Stimulated activated CD8-positive, alpha-beta memory T cell treated with anti-CD3 and anti-CD28 coated beads, Interleukin-4, amount 100 ng/mL, for 48 hours (primary cell): ENCODE measurements around the gene GABBR2.

Experiments used
- DNase-seq: peaks from one replicate; pipeline ENCODE4 v3.0.0-alpha.2; 2020

Gene GABBR2

DNA sequence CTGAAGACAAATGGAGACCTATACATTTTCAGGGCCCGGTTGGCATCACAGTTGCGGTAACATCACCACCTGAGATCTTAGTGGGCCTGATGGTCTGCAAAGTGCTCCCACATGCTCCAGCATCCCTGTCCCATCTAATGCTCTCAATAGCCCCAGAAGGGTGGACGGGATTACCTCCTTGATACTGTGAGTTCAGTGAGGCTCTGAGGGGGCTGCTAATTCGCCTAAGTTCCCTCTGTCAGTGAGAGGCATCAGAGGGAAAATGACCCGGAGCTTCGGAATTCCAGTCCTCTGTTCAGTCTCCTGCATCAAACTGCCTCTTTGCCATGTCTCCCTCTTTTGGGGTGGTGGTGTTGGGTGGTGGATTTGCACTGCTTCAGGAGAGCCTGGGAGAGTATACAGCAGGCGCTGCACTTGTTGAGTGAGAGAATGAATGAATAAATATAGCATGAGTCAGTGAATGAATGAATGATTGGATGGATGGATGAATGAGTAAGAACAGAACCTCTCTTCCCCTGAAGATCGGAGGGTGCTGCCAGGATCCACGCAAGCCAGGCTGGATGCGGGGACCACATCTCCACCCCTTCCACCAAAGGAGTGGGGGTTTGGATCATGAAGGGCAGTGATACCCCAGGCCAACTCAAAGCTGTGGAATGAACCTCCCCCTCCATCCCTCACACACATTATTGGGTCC is 141.0 kb downstream of the GABBR2 start:
- DNase-seq: no peak

DNA sequence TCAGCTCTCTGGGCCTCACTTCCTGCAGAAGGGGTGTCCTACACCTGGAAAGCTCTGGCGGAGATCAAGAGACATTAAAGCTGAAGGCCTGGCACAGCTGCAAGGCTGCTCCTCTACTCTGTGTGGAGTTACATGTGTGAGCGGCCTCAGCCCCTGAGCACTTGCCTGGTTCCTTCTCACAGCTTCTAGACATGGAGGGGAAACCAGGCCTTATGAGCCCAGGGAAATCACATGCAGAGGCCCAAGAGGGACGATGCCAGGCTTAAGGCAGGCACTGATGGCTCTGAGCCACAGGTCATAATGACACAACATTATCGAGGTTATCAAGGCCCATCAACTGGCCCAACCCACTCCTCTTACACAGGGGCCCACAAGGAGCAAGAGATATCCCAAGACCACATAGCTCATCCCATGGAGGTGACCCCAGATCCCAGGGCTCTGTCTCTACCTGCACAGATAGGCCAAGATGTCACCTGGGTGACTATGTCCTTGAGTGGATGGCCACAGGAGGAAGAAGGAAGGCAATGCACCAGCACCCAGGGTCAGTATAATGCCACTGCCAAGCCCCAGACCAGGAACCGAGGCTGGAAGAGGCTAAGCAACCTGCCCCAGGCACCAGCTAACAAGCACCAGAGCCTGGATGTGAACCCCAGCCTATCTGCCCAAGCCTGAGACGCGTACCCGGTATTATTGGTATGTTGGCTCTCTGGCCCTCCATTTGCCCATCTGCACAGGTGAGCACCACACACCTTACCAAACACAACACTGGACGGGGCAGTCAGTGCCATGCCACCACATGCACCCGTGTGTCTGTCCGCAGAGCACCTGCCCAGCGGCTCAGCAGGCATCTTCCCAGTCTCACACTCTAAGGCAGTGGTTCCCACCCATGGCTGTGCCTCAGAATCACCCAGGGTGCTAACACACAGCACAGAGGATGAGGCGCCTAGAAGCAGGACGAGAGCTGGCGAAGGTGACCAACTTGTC is 143.3 kb downstream of the GABBR2 start:
- no peak for DNase-seq

DNA sequence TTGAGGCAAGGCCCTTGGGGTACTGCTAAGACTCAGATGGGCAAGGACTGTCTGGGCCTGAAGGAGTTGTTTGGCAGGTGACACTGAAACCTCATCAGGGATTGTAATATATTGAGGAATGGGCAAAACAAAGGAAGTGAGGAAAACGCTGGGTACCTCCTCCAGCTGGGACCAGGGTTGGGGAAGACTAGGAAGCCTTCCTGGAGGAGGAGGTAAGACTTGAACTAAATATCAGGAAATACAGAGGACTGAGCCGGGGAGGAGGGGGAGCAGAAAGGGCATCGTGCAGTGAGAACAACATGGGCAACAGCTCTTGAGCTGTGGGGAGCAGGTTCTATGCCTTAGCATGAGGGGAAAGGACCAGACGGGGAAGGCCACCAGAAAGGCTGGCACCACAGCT is 144.0 kb downstream of the GABBR2 start:
- DNase-seq: no peak

DNA sequence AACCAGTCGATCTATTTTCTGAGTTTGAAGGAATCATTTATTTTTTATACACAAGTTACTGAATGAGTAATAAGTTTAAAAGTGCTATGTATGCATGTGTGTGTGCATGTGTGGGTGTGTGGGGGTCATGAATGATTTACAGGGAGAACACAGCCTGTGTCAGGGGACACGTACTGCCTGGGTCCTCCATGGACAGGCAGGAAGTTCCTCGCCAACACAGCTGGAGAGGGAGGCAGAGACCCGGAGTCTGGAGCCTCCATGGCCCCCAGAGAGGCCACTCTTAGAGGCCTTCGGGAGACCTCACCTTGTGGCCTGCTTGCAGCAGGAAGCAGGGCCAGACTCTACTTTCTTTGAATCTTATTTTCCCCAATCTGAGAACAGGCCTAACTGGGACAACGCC is 144.7 kb downstream of the GABBR2 start:
- no peak for DNase-seq

DNA sequence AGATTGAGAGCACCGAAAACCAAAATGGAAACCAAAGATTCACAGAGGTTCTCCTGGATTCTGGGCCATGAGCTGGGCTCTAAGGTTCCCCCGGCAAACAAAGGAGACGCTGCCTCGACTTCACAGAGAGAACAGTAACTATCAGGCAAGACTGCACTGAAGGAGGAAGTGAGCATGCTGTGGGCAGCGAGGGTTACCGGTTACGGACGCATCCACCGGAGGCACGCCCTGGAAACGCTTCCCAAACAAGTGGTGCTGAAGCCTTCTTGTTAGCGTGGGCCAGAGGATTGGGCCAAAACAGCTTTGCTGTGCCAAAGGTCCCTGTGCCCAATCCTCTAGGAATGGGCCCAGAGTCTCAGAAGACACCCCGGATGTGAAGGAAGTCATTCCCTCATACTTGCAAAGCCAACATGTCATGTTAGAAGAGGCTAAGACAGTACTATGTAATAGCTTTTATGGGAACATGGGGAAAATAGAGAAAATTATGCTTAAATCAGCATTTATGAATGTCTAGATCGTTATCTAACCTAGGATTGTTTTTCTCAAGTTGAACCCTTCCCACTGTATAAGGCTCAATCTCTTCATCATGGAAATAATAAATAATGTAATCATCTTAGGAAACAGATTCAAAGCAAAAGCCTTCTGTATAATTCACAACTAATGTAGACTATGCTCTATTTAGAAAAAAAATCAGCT is 145.4 kb downstream of the GABBR2 start:
- no peak for DNase-seq

DNA sequence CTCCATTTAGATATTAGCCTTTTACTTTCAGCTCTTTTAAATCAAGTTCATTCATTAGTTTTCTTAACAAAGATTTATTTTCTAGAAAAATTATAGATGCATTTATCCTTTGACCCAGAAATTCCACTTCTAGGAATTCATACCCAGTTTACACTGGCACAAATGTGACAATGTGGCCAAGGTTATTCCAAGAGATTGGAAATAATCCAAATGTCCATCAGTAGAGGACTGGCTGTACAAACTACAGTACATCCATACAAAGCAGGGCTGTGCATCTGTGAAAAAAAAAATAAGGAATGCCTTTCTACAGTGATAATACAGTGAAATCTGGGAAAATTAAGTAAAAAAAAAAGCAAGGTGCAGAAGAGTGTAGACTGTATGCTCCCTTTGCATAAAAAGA is 149.2 kb downstream of the GABBR2 start:
- DNase-seq: no peak

DNA sequence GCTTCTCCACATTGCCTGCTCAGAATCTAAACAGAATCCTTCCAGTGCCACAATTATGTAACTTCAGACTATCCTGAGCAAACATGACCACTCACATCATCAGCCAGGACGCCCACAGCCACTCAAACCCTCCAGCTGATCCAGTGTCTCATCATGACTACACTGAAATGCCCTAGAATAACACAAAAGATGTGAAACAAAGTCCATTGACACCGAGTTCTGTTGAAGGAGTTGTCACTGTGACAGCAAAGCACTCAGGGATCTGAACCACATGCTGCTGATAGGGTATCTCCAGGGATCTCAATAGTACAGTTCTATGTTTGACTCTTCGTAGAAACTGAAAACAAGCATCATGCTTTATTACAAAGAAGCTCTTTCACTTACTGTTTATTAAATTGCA is 150.2 kb downstream of the GABBR2 start:
- DNase-seq: no peak

DNA sequence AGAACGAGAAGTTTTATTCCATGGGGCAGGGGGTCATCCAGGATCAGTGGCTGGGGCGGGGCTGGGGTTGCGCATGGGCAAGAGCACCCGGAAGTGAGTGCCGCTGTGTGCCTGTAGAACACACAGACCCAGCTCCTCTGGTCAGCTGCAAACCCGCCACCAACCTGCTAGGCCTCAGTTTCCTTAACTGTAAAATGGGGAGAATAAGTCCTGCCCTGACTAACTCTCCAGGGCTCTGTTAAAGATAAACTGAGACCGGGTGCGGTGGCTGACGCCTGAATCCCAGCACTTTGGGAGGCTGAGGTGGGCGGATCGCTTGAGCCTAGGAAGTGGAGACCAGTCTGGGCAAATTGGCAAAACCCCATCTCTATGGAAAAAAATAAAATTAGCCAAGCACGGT is 152.2 kb downstream of the GABBR2 start:
- no peak for DNase-seq

DNA sequence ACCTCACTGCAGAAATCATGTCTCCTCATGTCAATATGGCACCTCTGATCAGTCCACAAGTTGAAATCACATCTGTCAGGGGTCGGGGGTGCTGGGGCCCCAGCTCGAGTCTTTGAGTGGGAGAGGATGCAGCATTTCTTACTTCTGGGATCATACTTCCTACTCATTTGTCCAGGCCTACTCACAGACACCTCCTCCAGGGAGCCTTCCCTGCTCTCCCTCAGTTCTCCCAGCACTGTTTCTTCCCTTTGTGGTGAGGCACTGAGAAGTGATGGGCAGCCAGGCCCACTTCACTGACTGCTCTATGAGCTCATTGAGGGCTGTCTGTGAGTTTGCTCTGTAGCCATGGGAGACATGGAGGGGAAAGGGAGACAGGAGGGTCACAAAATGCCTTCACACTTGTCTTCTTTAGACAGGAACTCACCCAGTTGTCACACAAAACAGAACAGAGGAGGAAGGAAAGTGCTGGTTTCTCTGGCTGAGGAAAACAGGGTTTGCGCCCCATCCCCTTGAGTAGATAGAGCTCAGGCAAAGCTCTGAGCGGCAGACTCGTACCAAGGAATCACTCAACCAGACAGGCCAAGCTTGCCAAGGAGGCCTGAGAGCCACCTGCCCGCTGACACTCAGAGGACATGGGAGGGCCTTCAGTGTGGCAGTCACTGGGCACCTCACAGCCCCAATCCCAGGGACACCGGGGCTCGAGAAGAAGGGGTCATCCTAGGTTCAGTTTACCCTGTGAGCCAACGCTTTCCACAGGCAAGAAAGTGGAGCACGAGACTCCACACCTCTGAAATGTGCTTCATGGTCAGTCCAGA is 152.9 kb downstream of the GABBR2 start:
- DNase-seq: no peak

DNA sequence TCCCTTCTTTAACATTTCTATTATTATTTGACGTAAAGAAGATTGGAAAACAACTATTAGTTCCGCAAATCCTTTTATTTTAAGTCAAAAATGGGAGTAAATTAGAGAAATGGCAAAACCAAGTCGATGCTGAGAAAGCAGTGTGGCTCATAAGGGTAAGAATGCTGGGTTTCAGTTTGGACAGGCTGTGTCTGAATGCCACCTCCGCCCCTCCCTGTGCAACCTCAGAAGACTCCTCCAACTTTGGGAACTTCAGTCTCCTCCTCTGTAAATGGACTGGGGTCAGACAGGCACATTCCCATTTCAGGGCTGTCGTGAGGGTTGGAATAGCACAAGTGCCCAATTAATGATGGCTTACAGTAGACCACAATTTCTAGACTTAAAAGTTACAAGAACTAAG is 154.0 kb downstream of the GABBR2 start:
- no peak for DNase-seq

DNA sequence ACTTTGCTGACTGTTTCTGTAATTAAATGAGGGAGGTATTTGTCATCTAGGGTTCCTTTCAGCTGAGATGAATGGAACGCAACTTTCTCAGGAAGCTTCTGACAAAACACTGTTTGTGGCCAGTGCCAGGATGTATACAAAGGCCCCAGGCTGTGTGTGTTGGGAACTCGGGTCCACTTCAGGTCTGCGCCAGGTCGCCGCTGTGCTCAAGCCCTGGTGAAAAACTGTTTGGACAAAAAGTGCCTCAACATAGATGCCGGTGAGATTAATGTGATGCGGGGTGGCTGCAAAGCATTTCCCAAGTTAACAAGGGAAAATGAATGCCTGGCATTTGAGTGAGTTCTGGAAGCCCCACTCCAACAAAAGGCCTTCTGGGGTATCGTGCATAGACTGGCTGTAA is 156.4 kb downstream of the GABBR2 start:
- no peak for DNase-seq

DNA sequence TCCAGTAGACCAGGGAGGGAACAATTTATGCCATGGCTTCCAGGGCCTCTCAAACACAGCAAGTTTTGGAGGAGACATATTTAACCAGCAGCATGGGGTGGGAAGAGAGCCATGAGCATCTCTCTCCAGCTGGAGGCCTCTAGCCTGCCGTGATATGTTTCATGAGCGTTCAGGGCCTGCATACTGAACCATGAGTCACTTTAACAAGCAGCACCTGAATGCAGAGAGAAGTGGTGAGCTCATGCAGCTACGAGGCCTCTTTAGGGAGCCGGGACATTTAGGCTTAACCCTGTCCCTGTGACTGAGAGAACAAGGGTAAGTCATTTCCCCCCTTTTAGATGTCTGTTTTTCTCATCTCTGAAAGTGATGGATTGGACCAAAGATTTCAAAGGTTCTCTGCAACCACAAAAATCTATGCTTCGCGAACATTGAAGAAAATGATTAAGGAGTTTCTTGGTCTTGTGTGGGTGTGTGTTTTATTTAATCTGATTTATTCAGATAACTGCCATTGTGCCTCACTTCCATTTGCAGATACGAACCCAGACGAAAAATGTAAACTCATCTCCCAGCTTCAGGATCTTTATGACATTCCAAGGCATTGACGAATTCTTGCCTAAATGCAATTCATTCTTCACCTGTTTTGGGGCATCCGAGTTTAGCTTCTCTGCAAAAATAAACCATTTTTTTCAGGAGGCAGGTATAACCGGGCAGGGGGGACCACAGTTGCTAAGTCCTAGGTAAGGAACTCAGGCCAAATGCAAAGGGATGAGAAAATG is 157.0 kb downstream of the GABBR2 start:
- no peak for DNase-seq

DNA sequence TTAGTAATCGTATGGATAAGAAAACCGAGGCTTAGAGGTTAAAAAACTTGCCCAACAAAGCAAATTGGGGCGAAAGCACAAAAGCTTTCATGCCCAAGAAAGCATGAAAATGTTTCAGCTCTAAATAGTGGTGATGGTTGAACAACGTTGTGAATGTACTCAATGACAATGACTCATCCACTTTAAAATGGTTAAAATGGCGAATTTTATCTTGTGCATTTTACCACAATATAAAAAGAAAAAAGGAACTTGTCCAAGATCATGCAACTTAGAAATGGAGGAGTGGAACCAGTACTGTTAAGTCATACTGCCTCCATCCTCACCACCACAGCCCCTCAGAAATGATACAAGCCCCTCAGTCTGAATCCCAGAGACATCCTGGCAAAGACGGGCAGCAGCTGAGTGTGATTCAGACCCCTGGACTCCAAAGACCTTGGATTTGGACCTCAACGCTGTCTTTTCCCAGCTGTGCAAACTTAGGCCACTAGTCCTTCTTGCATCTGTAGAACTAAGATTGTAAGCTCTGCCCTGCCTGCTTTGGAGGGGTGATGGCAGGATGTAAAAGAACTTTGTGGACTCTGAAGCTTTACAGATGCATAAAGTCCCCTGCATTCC is 158.4 kb downstream of the GABBR2 start:
- no peak for DNase-seq

DNA sequence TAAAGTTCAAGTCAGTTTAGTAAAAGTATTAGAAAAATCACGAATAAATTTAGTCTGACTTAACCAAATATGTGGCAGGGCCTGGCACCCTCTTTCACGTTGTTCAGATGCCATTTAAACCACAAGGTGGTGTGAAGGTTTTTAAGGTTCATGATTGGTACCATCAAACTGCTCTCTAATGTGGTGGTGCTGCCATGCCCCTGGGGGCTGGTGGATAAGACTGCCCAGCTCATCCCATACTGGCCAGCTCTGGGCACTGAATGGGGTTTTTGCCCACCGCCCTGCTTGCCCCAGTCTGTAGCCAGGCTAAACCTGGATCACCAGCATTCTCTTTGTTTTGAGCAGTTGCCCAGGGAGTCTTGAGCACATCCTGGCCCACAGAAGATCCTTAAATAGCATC is 159.3 kb downstream of the GABBR2 start:
- DNase-seq: no peak

DNA sequence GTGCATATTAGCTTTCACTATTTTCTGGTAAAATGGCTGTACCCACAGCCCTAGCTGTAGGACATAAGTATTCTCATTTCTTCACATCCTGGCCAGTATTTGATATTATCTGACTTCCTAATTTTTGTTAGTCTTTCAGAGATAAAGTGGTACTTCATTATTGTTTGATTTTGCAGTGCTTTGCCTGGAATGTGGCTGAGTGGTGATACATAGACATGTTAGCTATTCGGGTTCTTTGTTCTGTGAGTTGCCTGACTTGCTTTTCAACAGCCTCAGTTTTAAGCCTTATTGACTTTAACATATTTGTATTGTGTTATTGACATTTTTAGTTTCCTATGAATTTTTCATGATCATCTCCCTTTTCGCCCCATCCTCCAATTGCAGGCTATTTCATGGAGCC is 161.1 kb downstream of the GABBR2 start:
- DNase-seq: no peak

DNA sequence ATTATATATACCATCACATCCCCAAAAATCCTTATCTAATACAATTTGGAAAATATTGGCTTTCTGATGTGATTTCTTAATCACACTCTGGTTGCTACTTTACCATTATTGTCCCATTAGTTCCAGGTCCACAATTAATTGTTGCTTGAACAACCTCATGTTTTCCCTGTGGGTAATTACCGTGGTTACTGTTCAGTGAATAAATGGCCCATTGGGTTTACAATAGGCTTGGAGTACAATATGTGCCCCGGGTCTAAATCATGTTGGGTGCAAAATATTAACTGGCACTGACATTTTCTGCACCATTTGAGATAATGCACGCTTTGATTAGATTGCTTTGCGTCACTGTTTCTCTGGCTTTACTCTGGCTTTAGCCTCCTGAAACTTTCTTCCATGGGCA is 163.7 kb downstream of the GABBR2 start:
- no peak for DNase-seq

DNA sequence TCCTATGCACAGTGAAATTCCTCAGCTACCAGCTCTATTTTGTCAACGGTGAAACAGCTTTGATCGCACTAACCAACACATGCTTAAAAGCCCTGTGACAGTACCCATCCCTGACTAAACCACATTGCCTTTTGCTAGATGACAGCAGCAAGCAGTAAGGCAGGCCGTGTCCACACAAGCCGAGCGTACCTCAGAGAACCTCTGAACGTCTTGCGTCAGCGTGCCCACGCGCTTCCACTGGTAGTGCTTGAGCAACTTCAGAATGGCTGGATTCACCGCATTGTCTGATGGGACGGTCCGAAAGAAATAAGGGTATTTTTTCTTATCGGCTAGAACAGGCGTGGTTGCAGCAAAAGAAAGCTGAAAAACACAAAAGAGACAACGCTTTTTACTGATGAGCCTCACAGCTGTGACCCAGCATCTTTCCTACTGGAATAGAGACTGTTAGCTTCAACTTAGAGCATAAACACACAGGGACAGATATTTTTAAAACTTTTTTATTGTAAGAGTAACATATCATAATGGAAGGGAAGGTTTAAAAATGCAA is 167.0 kb downstream of the GABBR2 start:
- no peak for DNase-seq

DNA sequence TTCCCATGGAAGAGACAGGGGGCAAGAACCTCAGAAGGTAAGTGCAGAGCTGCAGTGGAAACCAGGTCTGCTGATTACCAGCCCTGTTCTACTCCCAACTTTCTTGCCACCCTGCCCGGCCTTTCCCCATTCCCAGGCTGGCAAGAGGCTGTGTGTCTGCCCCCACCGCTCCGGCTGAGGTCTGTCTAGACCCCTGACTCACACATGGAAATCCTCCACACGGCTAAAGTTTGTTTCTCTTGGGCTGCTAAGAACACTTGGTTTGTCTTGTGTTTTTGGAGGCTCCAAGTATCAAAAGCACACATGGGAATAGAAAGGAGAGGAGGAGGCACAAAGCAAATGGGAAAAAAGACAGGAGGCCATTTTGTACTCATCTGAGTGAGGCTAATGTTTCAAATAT is 168.3 kb downstream of the GABBR2 start:
- no peak for DNase-seq

DNA sequence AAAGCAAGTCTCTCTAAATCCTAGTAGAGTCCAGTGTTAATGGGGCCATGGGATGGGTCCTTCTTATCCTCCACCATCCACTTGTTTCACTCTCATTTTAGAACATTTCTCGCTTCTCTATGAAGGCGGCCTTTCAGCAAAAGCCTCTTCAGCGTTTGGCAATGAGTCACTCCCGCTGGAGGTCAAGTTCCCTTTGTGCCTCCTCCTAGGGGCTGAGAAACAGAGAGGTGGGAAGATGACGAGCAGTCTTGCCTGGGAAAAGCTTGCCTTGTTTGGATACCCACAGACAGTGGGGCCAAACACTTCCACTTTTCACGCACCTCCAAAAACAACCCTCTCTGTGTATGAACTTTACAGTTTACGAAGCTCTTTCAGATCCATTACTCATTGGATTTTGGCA is 168.8 kb downstream of the GABBR2 start:
- no peak for DNase-seq

DNA sequence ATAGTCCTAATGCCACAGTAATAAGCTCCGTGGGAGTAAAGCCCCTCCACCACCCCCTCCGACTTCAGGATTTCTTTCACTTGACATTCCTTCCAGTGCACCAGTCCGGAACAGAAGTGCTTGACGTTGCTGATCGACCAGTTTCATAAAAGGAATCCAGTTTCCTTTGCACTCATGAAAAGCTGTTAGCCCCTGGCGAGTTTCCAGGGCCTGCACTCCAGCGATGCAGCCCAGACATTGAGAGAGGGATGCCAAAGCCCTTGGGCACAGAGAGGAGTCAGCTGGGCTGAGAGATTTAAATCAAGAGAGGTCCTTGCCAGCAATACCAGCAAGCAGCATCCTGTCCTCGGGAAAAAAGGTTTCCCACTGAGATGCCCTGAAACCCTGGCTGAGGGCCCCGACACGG is 170.1 kb downstream of the GABBR2 start:
- DNase-seq: no peak

DNA sequence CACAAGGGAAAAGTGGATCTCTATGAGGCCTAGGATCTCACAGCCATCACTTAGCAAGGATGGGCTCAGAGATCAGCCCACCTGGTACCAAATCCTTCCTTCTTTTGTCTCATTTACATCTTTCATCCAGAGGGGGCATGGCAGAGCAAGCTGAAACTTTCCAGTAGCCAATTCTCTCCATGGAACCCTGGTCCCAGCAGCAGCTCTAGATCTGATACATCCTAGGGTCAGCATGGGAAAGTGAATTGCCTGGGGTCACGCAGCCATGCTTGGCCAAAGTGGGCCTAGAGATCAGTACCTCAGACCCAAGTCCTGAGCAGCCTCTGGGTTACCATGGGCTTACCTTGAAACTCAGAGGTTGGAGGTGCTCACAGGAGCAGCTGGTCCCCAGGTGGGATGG is 170.5 kb downstream of the GABBR2 start:
- DNase-seq: no peak
